CD4-positive, alpha-beta memory T cell (primary cell): ENCODE data around the gene DISP3. TPM values are rescaled to one million over a fixed set of nuclear protein-coding genes. Genes with fewer than 3 reads are reported as not detected.

Source experiments
- CTCF ChIA-PET: fragments of 350-600 bp; sonication (Branson Sonifier 250); formaldehyde crosslinking; loops from one replicate; lab custom pipeline; 2021; ENCODE audit warnings: inconsistent platforms; ENCODE audit not compliant: partially characterized antibody; lab: Charles Lee
- POLR2A ChIA-PET: fragments of 350-600 bp; sonication (Branson Sonifier 250); formaldehyde crosslinking; loops from one replicate; lab custom pipeline; 2021; ENCODE audit not compliant: partially characterized antibody; lab: Charles Lee
- DNase-seq, 5 donors: peaks; one replicate each; pipeline versions ENCODE4 v3.0.0 to v3.0.0-alpha.2; 2020 to 2022; ENCODE audit warnings: mixed read lengths in 1 of 5
- H3K27ac ChIP-seq: one replicate; pipeline ENCODE4 v1.7.0; 2013; ENCODE audit warnings: low read depth, low read length
- H3K27me3 ChIP-seq: 2 replicates; pipeline ENCODE4 v1.7.0; 2013; ENCODE audit warnings: mild to moderate bottlenecking, low read length, moderate library complexity; ENCODE audit not compliant: insufficient read depth
- H3K36me3 ChIP-seq: 2 replicates; pipeline ENCODE4 v1.7.0; 2013; ENCODE audit warnings: mild to moderate bottlenecking, low read length, moderate library complexity; ENCODE audit not compliant: insufficient read depth
- H3K4me1 ChIP-seq: 2 replicates; pipeline ENCODE4 v1.7.0; 2013; ENCODE audit warnings: mild to moderate bottlenecking, low read length, moderate library complexity; ENCODE audit not compliant: insufficient read depth
- H3K4me3 ChIP-seq, 2 donors: one replicate each; pipeline ENCODE4 v1.7.0; 2013; ENCODE audit warnings: low read length in 2 of 2, mild to moderate bottlenecking in 1 of 2
- H3K9me3 ChIP-seq, 2 donors: one replicate each; pipeline ENCODE4 v1.7.0; 2013; ENCODE audit warnings: low read length in 2 of 2, control low read depth in 1 of 2; ENCODE audit not compliant: control insufficient read depth in 1 of 2
- H3K27ac Mint-ChIP-seq, 7 donors: one replicate each; pipeline ENCODE4 v1.8.0; 2020 to 2021; ENCODE audit warnings: mixed read lengths in 7 of 7, mild to moderate bottlenecking in 6 of 7, inconsistent platforms in 3 of 7, moderate library complexity in 3 of 7
- H3K27me3 Mint-ChIP-seq, 2 donors: one replicate each; pipeline ENCODE4 v1.8.0; 2020 to 2021; ENCODE audit warnings: mixed read lengths in 2 of 2
- H3K36me3 Mint-ChIP-seq, 2 donors: one replicate each; pipeline ENCODE4 v1.8.0; 2020 to 2021; ENCODE audit warnings: mixed read lengths in 2 of 2, inconsistent platforms in 1 of 2, mild to moderate bottlenecking in 1 of 2
- H3K4me1 Mint-ChIP-seq, 4 donors: one replicate each; pipeline ENCODE4 v1.8.0; 2020 to 2021; ENCODE audit warnings: mixed read lengths in 4 of 4, mild to moderate bottlenecking in 1 of 4
- H3K4me3 Mint-ChIP-seq, 8 donors: one replicate each; pipeline ENCODE4 v1.8.0; 2020 to 2021; ENCODE audit warnings: mixed read lengths in 8 of 8, mild to moderate bottlenecking in 7 of 8, moderate library complexity in 6 of 8, inconsistent platforms in 3 of 8
- H3K9me3 Mint-ChIP-seq, 8 donors: one replicate each; pipeline ENCODE4 v1.8.0; 2020 to 2021; ENCODE audit warnings: mixed read lengths in 8 of 8, mild to moderate bottlenecking in 5 of 8, inconsistent platforms in 3 of 8, moderate library complexity in 1 of 8
- intact Hi-C: fragments of 100-400 bp; cut with micrococcal nuclease; formaldehyde crosslinking; loops from one replicate; pipeline ENCODE4 v1.15.1; 2023
- polyA plus RNA-seq, 2 donors: library from polyadenylated mRNA; unstranded; fragments of 300-500 nt; fragmentation: Illumina TruSeq; gene quantifications; one replicate each; pipeline ENCODE4 v1.2.3, GENCODE V29; 2021
- total RNA-seq, 2 experiments: library from RNA; stranded (reverse); gene quantifications; one replicate each; pipeline ENCODE4 v1.2.3, GENCODE V29; 2021

Gene DISP3
- total and polyA plus RNA-seq, 4 experiments from 2014 or later = 0.11 to 0.61 (median 0.42) TPM; not detected in 1

GRCh38 chr1:11496551-11497080 lies 17.7 kb downstream of the DISP3 start:
- H3K36me3 ChIP-seq = no peaks in the 10 kb centered on the region
- ChIA-PET POLR2A (no interaction called here), CTCF (no interaction called here)
- Mint-ChIP-seq H3K9me3 (peaks cover 0 to 8% (median 2%) of the 10 kb centered on the region in 8 donors), H3K4me3 (no peak overlapping the region), H3K27me3 (peaks cover 5 to 9% of the 10 kb centered on the region in 2 donors), H3K36me3 (no peaks in the 10 kb centered on the region), H3K4me1 (no peaks in the 10 kb centered on the region), H3K27ac (no peak overlapping the region)
- H3K27me3 ChIP-seq = no peaks in the 10 kb centered on the region
- no peak for DNase-seq
- no peaks in the 10 kb centered on the region for H3K9me3 ChIP-seq
- H3K4me1 ChIP-seq = no peaks in the 10 kb centered on the region
- intact Hi-C loops = no loop called here
- H3K27ac ChIP-seq = no peak overlapping the region
- no peak overlapping the region for H3K4me3 ChIP-seq

- peaks cover 0 to 21% (median 12%) of the 10 kb centered on the region in 8 donors for H3K9me3 Mint-ChIP-seq
- H3K9me3 ChIP-seq = peaks cover 0 to 7% of the 10 kb centered on the region in 2 donors
- no peaks in the 10 kb centered on the region for H3K36me3 Mint-ChIP-seq
- peaks cover 9 to 16% of the 10 kb centered on the region in 2 donors for H3K27me3 Mint-ChIP-seq
- CTCF ChIA-PET = no interaction called here
- H3K27me3 ChIP-seq = no peaks in the 10 kb centered on the region
- POLR2A ChIA-PET = interaction anchor here (0.7 kb wide), 1 partner anchor 11 kb away, joined by 4 read pairs; no protein-coding TSS in a partner anchor
- DNase-seq = no peak
- H3K27ac ChIP-seq = no peak overlapping the region
- H3K4me1 Mint-ChIP-seq = no peaks in the 10 kb centered on the region
- H3K4me1 ChIP-seq = no peaks in the 10 kb centered on the region
- H3K4me3 Mint-ChIP-seq = no peak overlapping the region
- H3K36me3 ChIP-seq = no peaks in the 10 kb centered on the region
- no peak overlapping the region for H3K27ac Mint-ChIP-seq
- intact Hi-C loops = no loop called here
- no peak overlapping the region for H3K4me3 ChIP-seq
Observed at GRCh38 chr1:11498956-11499594, 20.1 kb downstream of the DISP3 start.

GRCh38 chr1:11499601-11500331 lies 20.8 kb downstream of the DISP3 start:
- no peaks in the 10 kb centered on the region for H3K36me3 ChIP-seq
- H3K4me1 Mint-ChIP-seq = no peaks in the 10 kb centered on the region
- intact Hi-C loops = no loop called here
- peaks cover 0 to 27% (median 19%) of the 10 kb centered on the region in 8 donors for H3K9me3 Mint-ChIP-seq
- H3K4me1 ChIP-seq = no peaks in the 10 kb centered on the region
- H3K4me3 ChIP-seq = no peak overlapping the region
- H3K4me3 Mint-ChIP-seq = no peak overlapping the region
- peaks cover 9 to 16% of the 10 kb centered on the region in 2 donors for H3K27me3 Mint-ChIP-seq
- no peak overlapping the region for H3K27ac ChIP-seq
- H3K27ac Mint-ChIP-seq = no peak overlapping the region
- H3K9me3 ChIP-seq = peaks cover 0 to 7% of the 10 kb centered on the region in 2 donors
- CTCF ChIA-PET = no interaction called here
- no peaks in the 10 kb centered on the region for H3K36me3 Mint-ChIP-seq
- H3K27me3 ChIP-seq = no peaks in the 10 kb centered on the region
- no peak for DNase-seq
- POLR2A ChIA-PET = no interaction called here

GRCh38 chr1:11500881-11501280 lies 21.9 kb downstream of the DISP3 start:
- Histone ChIP-seq H3K27me3 (no peaks in the 10 kb centered on the region), H3K27ac (no peak overlapping the region), H3K4me1 (no peaks in the 10 kb centered on the region), H3K36me3 (no peaks in the 10 kb centered on the region), H3K9me3 (peaks cover 0 to 7% of the 10 kb centered on the region in 2 donors), H3K4me3 (no peak overlapping the region)
- Mint-ChIP-seq H3K27me3 (peaks cover 9 to 16% of the 10 kb centered on the region in 2 donors), H3K4me1 (no peaks in the 10 kb centered on the region), H3K4me3 (no peak overlapping the region), H3K36me3 (peaks cover 6% of the 10 kb centered on the region in 2 donors), H3K9me3 (peaks cover 0 to 38% (median 30%) of the 10 kb centered on the region in 8 donors), H3K27ac (no peak overlapping the region)
- ChIA-PET POLR2A (no interaction called here), CTCF (no interaction called here)
- intact Hi-C loops = no loop called here
- DNase-seq = no peak

GRCh38 chr1:11501491-11501897 lies 22.5 kb downstream of the DISP3 start:
- Histone ChIP-seq H3K9me3 (peaks cover 0 to 7% of the 10 kb centered on the region in 2 donors), H3K4me3 (no peak overlapping the region), H3K27ac (no peak overlapping the region), H3K4me1 (no peaks in the 10 kb centered on the region), H3K27me3 (no peaks in the 10 kb centered on the region), H3K36me3 (no peaks in the 10 kb centered on the region)
- intact Hi-C loops = no loop called here
- Mint-ChIP-seq H3K4me3 (peak overlapping the region in 2 of 8 donors; percentile 32 to 45), H3K4me1 (no peaks in the 10 kb centered on the region), H3K9me3 (peaks cover 2 to 44% (median 36%) of the 10 kb centered on the region in 8 donors), H3K36me3 (peaks cover 11% of the 10 kb centered on the region in 2 donors), H3K27me3 (peaks cover 9 to 16% of the 10 kb centered on the region in 2 donors), H3K27ac (no peak overlapping the region)
- ChIA-PET CTCF (no interaction called here), POLR2A (no interaction called here)
- peak in 4 of 5 donors; percentile 4 to 42 (median 20) for DNase-seq

GRCh38 chr1:11501906-11502485 lies 23.0 kb downstream of the DISP3 start:
- Histone ChIP-seq H3K36me3 (no peaks in the 10 kb centered on the region), H3K27me3 (no peaks in the 10 kb centered on the region), H3K27ac (no peak overlapping the region), H3K9me3 (peaks cover 0 to 12% of the 10 kb centered on the region in 2 donors), H3K4me3 (no peak overlapping the region), H3K4me1 (no peaks in the 10 kb centered on the region)
- ChIA-PET POLR2A (no interaction called here), CTCF (no interaction called here)
- Mint-ChIP-seq H3K36me3 (peaks cover 11% of the 10 kb centered on the region in 2 donors), H3K4me1 (no peaks in the 10 kb centered on the region), H3K27ac (peak overlapping the region in 1 of 7 donors; percentile 37), H3K27me3 (peaks cover 9 to 16% of the 10 kb centered on the region in 2 donors), H3K9me3 (peaks cover 2 to 48% (median 39%) of the 10 kb centered on the region in 8 donors), H3K4me3 (peak overlapping the region in 2 of 8 donors; percentile 36 to 45)
- no peak for DNase-seq
- intact Hi-C loops = no loop called here

GRCh38 chr1:11502516-11502915 lies 23.6 kb downstream of the DISP3 start:
- Histone ChIP-seq H3K27me3 (no peaks in the 10 kb centered on the region), H3K36me3 (no peaks in the 10 kb centered on the region), H3K4me1 (no peaks in the 10 kb centered on the region), H3K27ac (no peak overlapping the region), H3K9me3 (peaks cover 0 to 15% of the 10 kb centered on the region in 2 donors), H3K4me3 (no peak overlapping the region)
- H3K4me3 Mint-ChIP-seq = peak overlapping the region in 1 of 8 donors; percentile 37
- intact Hi-C loops = no loop called here
- POLR2A ChIA-PET = no interaction called here
- peaks cover 11 to 14% of the 10 kb centered on the region in 2 donors for H3K36me3 Mint-ChIP-seq
- no peaks in the 10 kb centered on the region for H3K4me1 Mint-ChIP-seq
- H3K27ac Mint-ChIP-seq = no peak overlapping the region
- peaks cover 9 to 14% of the 10 kb centered on the region in 2 donors for H3K27me3 Mint-ChIP-seq
- DNase-seq = no peak
- H3K9me3 Mint-ChIP-seq = peaks cover 2 to 54% (median 44%) of the 10 kb centered on the region in 8 donors
- CTCF ChIA-PET = no interaction called here
